ENCODE results near the gene LMAN2L.
A peak's percentile ranks its signal among the peaks of the same experiment; 100 is the strongest.

LMAN2L gene, protein sequence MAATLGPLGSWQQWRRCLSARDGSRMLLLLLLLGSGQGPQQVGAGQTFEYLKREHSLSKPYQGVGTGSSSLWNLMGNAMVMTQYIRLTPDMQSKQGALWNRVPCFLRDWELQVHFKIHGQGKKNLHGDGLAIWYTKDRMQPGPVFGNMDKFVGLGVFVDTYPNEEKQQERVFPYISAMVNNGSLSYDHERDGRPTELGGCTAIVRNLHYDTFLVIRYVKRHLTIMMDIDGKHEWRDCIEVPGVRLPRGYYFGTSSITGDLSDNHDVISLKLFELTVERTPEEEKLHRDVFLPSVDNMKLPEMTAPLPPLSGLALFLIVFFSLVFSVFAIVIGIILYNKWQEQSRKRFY

GRCh38 chr2:96739633-96740428, at the start of gene LMAN2L:
LMAN2L (minus strand) TSS chr2:96740064; CDS start chr2:96740040, 24 bp downstream.
- peak; percentile 71 to 86 (median 83) for DNase-seq (ENCODE audit: low read depth in 2 of 3, low spot score in 2 of 3)

DNA sequence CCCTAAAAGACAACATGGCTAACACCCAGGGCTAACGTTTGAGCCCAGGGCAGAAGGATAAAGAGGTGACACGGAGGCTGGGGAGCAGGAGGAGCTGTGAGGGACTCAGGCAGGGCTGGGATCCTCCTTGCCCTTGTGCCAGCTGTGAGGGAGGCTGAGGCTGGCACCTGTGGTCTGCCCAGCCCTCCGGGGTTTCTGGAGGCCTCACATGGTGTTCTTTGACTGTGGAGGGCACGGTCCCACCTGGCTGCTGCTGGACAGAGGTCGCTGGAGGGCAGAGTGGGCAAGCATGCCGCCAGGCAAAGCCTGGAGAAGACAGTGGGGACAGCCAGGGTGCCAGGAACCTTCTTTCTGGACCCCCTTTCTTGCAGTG, 49.4 kb upstream of the LMAN2L start:
- no peak for DNase-seq (ENCODE audit: low read depth in 2 of 3, low spot score in 2 of 3)

DNA sequence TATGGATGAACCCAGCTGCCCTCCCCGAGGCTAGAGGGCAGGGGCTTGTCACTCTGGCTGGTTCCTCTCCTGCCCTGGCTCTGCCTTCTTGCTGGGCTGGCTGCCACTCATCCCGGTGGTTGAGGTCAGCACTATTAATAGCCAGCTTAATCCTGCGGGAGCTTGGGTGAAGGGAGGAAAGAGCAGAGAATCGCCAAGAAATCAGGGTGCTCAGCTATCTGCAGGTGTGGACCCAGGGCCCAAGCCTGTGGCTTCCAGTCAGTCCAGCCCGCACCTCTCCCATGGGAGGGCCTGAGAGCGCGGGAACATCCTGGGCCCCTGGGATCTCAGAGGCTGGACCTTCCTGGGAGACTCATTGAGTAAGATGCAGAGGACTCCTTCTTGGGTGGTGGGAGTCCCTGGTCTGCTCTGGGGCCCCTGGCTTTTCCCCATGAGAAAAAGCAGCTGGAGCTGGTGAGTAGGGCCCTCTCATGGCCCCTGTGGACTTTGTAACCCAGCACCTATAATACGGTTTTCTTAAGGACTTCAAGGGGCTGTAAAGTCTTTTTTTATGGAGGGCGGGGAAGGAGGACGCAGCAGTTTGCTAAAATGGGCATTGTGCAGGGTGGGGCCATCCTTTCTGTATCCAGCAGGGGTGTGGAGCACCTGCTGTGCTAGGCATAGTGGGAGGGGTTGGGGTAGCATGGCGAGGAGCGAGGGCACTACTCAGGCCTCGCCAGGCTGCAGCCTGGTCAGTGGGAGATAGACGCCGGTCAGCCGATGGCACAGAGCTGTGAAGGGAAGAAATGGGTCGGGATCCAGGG, 48.8 kb upstream of the LMAN2L start:
- no peak for DNase-seq (ENCODE audit: low read depth in 2 of 3, low spot score in 2 of 3)

GRCh38 chr2:96787411-96787810, 47.5 kb upstream of the LMAN2L start:
- DNase-seq (ENCODE audit: low read depth in 2 of 3, low spot score in 2 of 3): no peak

GRCh38 chr2:96783388-96783787, 43.5 kb upstream of the LMAN2L start:
- DNase-seq (ENCODE audit: low read depth in 2 of 3, low spot score in 2 of 3): no peak

- no peak for DNase-seq (ENCODE audit: low read depth in 2 of 3, low spot score in 2 of 3)
Measured at GRCh38 chr2:96775160-96775559, 35.3 kb upstream of the LMAN2L start.

DNA sequence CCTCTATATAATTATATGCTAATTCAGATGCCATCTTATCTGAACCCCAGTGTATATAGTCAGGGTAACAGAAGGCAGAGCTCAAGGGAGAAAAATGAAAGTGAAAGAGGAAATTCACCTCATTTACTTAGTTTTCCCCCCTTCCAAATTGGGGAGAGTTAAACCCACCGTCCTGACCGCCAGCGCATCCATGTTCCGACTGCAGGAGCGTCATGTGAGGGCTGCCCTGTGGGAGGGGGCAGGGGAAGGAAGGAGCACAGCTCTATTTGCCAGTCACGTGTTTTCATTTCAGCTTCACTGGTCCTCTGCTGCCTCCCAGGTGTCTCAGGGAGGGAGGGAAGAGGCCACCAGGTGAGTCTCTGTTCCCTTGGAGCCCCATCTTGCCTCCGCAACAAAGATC, 34.1 kb upstream of the LMAN2L start:
- peak in 1 of 3 experiments; percentile 9 for DNase-seq (ENCODE audit: low read depth in 2 of 3, low spot score in 2 of 3)

- no peak for DNase-seq (ENCODE audit: low read depth in 2 of 3, low spot score in 2 of 3)
Measured at GRCh38 chr2:96772903-96773671, 33.2 kb upstream of the LMAN2L start.

DNA sequence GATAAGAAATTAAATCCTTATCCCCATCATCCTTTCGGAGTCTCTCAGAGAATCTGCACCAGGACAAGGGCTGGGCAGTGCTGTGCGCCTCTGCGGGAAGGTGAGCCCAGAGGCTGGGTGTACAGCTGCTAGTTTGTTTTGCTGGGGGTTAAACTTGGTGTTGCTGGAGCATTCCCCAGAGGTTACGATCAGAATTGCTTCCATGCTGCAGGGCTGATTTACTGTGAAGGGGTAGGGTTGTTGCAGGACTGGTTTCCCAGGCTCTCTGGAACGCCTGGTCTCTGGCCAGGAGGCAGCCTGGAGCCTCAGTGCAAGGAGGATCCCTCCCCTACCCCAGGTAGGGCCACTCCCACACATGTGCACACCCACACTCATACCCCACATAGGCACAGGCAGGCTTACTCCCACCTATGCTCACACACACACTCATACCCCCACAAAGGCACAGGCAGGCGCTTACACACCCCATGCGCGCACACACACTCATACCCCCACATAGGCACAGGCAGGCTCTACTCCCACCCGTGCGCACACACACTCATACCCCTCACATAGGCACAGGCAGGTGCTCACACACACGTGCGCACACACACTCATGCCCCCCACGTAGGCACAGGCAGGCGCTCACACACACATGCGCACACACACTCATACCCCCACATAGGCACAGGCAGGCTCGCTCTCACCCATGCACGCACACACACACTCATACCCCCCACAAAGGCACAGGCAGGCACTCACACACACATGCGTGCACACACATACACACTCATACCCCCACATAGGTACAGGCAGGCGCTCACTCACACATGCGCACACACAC, 32.1 kb upstream of the LMAN2L start:
- no peak for DNase-seq (ENCODE audit: low read depth in 2 of 3, low spot score in 2 of 3)

DNA sequence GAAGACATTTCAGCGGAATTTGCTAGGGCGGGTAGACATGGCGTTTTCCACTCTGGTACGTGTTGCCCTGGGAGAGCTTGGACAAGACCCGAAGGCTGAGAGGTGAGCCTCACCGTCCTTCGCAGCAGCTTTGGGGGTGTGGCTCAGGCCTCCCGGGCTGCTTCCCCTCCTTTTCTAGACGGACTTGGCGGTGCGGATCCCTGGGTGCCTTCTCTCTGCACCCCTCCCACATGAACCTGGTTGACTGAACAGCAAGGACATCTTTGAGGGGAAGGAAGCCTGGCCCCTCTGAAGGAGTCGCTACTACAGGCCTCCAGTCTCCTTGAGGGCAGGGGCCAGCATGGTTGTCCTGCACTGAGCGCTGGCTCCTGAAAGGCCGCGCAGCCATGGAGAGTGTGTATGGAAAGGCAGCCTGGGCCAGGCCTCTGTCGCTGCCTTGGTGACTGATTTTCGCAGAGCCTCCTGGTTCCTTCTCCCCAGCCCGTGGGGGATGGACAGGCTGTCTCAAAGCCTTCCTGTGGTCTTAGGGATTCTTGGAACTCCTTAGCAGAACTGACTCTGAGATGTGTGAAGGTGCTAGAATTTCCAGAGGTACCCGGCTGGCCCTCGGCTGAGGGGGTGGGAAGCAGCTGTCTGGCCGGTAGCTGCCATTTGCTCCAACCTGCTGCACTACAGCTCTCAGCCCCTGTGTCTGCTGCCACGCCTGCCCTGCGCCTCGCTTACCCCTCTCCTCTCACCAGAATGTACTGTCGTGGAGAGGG, 30.8 kb upstream of the LMAN2L start:
- no peak for DNase-seq (ENCODE audit: low read depth in 2 of 3, low spot score in 2 of 3)

DNA sequence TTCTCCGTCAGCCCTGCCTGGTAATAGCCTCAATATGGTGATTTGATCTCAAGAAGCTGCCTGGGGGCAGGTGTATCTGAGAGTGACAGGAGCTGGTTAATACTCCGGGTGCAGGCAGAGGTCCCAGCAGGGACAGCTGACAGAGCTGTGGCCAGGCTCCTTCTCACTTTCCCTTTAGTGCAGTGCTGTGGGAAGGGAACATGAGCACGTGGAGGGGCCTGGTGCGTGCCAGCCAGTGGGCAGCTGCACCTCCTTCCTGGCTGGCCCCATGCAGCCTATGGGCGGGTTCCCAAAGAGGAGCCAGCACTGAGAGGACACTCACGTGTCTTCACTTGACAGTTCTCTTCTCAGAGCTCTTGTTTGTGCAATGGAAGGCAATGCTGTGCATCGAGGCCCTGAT, 29.9 kb upstream of the LMAN2L start:
- no peak for DNase-seq (ENCODE audit: low read depth in 2 of 3, low spot score in 2 of 3)

- DNase-seq (ENCODE audit: low read depth in 2 of 3, low spot score in 2 of 3): no peak
Measured at GRCh38 chr2:96768083-96768561, 28.3 kb upstream of the LMAN2L start.

DNA sequence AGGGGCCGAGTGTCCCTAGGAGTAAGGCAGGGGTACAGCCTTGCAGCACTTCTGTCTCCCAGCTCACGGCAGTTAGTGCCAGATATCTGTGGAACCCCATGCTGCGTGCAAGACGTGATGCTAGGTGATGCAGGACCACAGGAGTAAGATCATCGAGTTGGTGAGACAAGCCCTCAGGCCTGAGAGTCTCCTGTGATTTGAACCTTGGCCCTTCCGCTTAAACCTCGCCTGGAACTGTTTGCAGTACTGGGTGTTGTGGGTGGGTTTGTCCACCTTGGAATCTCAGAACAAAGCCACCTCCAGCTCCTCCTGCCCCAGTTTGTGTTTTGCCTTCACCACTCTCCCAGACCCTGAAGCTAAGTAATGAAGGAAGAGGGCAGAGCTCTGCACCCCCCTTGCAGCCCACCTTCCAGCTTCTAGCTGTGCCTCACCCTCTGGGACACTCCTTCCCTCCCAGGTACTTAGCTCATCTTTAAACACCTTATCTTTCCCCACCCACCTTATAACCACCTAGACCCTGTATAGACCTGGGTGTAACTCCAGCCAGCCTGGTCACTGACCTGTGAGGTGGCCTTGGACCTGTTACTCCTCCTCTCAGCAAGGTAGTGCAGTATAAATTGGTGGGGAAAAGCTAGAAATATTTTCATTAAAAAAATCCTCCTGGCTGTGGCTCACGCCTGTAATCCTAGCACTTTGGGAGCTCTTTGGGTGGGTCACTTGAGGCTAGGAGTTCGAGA, 27.4 kb upstream of the LMAN2L start:
- no peak for DNase-seq (ENCODE audit: low read depth in 2 of 3, low spot score in 2 of 3)

GRCh38 chr2:96764253-96764637, 24.4 kb upstream of the LMAN2L start:
- no peak for DNase-seq (ENCODE audit: low read depth in 2 of 3, low spot score in 2 of 3)

DNA sequence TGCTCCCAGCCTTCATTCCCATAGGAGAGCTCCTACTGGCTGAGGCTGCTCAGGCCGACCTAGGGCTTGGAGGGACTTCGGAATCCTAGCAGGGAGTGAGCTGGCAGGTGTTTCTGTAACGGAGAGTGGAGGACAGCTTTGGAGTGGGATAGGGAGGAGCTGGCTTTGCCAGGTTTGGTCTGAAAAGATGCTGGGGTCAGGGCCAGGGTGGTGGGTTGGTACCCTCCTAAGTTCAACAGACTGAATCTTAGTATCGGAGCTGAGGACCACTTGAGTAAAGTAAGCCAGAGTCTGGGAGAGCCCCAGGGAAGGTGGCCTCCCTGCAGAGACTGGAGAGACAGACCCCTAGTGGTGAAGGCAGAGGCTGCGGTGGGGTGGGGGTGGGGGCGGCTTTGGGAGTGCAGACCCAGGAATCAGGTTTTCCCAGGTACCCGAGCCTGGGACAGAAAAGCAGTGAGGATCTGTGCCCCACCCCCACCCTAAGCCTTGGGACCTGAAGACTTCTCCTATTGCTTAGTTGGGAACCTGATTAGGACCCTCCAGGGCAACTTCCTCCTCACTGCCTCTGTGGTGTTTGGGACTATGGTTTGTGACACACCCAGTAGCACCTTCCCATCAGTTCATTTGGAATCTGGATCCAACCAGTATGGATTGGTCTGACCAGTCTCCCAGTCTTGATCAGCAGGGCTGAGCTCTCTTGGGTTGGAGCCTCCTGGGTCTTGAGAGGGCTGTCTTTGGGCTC, 23.8 kb upstream of the LMAN2L start:
- no peak for DNase-seq (ENCODE audit: low read depth in 2 of 3, low spot score in 2 of 3)

DNA sequence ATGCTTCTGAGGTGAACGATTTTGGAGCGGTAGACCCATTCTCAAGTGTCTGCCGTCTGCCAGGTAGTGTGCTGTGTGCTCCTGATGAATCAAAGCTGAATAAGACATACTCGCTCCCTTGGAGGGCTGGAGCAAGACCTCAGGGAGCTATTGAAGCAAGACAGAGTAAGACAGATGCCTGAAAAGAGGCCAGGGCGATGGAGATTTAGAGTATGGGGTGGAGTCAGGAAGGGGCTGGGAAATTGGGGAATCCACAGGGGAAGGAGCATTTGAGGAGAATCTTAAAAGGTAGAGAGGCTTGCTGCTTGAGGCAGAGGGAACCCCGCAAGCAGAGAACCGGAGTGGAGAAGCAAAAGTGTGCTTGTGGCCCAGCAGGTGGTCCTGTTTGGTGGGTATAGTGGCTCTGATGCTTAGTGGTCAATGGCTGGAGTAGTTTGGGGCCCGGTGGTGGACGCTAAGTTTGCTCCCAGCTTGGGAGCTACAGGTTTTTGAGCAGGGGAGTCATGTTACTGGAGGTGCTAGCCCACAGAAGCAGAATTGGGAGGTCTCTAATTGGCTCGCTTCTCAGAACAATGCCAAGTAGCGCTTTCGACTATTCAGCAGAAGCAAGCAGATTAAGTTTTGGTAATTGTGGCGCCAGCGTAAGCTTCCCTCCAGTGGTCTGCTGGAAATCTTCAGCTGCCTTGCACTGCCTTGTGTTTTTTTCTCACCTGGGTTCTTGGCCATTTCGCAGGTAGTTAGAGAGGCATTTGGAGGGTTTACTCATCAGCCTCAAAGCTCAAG, 22.9 kb upstream of the LMAN2L start:
- no peak for DNase-seq (ENCODE audit: low read depth in 2 of 3, low spot score in 2 of 3)

All from activated CD8-positive, alpha-beta memory T cell treated with anti-CD3 and anti-CD28 coated beads for 48 hours (primary cell).